AG04450 (cell line): ENCODE data around the gene MCC. TPM values are rescaled to one million over a fixed set of nuclear protein-coding genes. Genes with fewer than 3 reads are reported as not detected.

Experiments
- CTCF ChIA-PET: fragments of 300-600, 350-600 bp; formaldehyde crosslinking; extraction: SDS; loops from one replicate; lab custom pipeline; 2022; ENCODE audit warnings: antibody characterized with exemption, inconsistent platforms; lab: Charles Lee
- POLR2A ChIA-PET: fragments of 350-600 bp; formaldehyde crosslinking; extraction: SDS; loops from one replicate; lab custom pipeline; 2021; ENCODE audit warnings: antibody characterized with exemption, inconsistent platforms; lab: Yijun Ruan, JAX
- DNase-seq: peaks from one replicate; pipeline ENCODE4 v3.0.0-alpha.2; 2011; ENCODE audit warnings: low read depth, low spot score
- H3K27ac ChIP-seq: one replicate; pipeline ENCODE4 v1.5.1; 2012; ENCODE audit warnings: low read depth, low read length, control low read depth
- H3K27me3 ChIP-seq: one replicate; pipeline ENCODE4 v1.6.0; 2012; ENCODE audit warnings: low read length; ENCODE audit not compliant: control insufficient read depth, insufficient read depth
- H3K4me3 ChIP-seq: 2 replicates; pipeline ENCODE4 v1.5.1; 2011; ENCODE audit warnings: mild to moderate bottlenecking, low read depth, low read length, control low read depth
- H3K9me3 ChIP-seq: 2 replicates; pipeline ENCODE4 v1.5.1; 2012; ENCODE audit warnings: low read length; ENCODE audit not compliant: control insufficient read depth, insufficient read depth
- CTCF ChIP-seq: IDR thresholded peaks from 2 replicates; pipeline ENCODE4 v1.5.1; 2011; ENCODE audit warnings: low read depth, low read length, control low read depth, inconsistent platforms
- polyA plus RNA-seq: library from polyadenylated mRNA; depleted of rRNA; stranded (reverse); fragments of >200 nt; gene quantifications from 2 replicates; pipeline ENCODE4 v1.2.3, GENCODE V29; 2011

The MCC gene
- polyA plus RNA-seq, 1 experiment: 17.5 TPM

GRCh38 chr5:113223831-113224604 is 264.2 kb downstream of the MCC start:
- POLR2A ChIA-PET: no interaction called here
- TF ChIP-seq CTCF: no peak
- no peak for DNase-seq
- H3K27me3 ChIP-seq: no peaks in the 10 kb centered on the region
- CTCF ChIA-PET: no interaction called here
- H3K27ac ChIP-seq: no peak overlapping the region
- H3K9me3 ChIP-seq: no peaks in the 10 kb centered on the region
- H3K4me3 ChIP-seq: no peak overlapping the region

- no peak for TF ChIP-seq CTCF
- POLR2A ChIA-PET: no interaction called here
Measured at GRCh38 chr5:113223315-113223714, 264.9 kb downstream of the MCC start.

GRCh38 chr5:113221294-113222176 is 266.7 kb downstream of the MCC start:
- Histone ChIP-seq H3K27ac (no peak overlapping the region), H3K4me3 (no peak overlapping the region), H3K9me3 (no peaks in the 10 kb centered on the region), H3K27me3 (no peaks in the 10 kb centered on the region)
- POLR2A ChIA-PET: no interaction called here
- DNase-seq: no peak
- CTCF ChIA-PET: no interaction called here
- TF ChIP-seq CTCF: no peak

More at GRCh38 chr5:113223315-113223714, 264.9 kb downstream of the MCC start:
- Histone ChIP-seq H3K9me3 (no peaks in the 10 kb centered on the region), H3K4me3 (no peak overlapping the region), H3K27me3 (no peaks in the 10 kb centered on the region), H3K27ac (no peak overlapping the region)
- CTCF ChIA-PET: no interaction called here
- no peak for DNase-seq

GRCh38 chr5:113219695-113220094 is 268.6 kb downstream of the MCC start:
- no peaks in the 10 kb centered on the region for H3K9me3 ChIP-seq
- DNase-seq: no peak
- TF ChIP-seq CTCF: no peak
- no peaks in the 10 kb centered on the region for H3K27me3 ChIP-seq
- ChIA-PET CTCF (no interaction called here), POLR2A (no interaction called here)
- no peak overlapping the region for H3K4me3 ChIP-seq
- no peak overlapping the region for H3K27ac ChIP-seq

DNA sequence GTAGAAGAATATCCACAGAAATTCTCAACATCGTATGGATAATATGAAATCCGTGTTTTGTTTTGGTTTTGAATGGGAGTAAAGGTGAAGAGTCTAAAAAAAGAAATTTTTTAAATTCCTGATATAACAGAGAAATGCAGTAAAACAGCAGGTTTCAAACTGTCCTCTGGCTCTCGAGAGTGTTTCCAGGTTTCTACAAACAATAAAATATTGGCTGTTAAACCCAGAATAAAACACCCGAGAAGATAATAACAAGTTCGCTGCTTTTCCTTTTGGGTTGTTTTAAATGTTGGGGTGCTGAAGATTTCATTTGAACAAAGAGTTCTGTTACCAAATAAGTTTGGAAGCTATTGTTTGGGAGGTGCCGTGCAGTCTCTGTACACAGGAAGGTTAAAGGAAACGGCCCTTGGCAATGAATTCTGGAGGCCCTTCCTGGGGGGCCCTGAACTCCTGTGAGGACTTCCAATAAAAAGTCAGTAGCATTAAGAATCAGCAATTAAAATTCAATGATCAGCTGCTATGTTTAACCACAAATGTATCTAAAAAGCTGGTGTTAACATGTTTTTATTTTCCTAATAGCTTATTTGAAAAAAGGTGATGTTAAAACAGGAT is 269.2 kb downstream of the MCC start:
- no peak for TF ChIP-seq CTCF
- H3K27me3 ChIP-seq: no peaks in the 10 kb centered on the region
- no peak overlapping the region for H3K27ac ChIP-seq
- ChIA-PET CTCF (no interaction called here), POLR2A (no interaction called here)
- no peak overlapping the region for H3K4me3 ChIP-seq
- no peaks in the 10 kb centered on the region for H3K9me3 ChIP-seq
- DNase-seq: no peak
